ENCODE results near the gene NOS3.

NOS3 gene

GRCh38 chr7:150997075-150997511, 6.3 kb downstream of the NOS3 start:
- TF ChIP-seq, protein P1, sequence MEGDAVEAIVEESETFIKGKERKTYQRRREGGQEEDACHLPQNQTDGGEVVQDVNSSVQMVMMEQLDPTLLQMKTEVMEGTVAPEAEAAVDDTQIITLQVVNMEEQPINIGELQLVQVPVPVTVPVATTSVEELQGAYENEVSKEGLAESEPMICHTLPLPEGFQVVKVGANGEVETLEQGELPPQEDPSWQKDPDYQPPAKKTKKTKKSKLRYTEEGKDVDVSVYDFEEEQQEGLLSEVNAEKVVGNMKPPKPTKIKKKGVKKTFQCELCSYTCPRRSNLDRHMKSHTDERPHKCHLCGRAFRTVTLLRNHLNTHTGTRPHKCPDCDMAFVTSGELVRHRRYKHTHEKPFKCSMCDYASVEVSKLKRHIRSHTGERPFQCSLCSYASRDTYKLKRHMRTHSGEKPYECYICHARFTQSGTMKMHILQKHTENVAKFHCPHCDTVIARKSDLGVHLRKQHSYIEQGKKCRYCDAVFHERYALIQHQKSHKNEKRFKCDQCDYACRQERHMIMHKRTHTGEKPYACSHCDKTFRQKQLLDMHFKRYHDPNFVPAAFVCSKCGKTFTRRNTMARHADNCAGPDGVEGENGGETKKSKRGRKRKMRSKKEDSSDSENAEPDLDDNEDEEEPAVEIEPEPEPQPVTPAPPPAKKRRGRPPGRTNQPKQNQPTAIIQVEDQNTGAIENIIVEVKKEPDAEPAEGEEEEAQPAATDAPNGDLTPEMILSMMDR (IDR thresholded peaks at IDR 0.05) = no peak
- H3K9me3 ChIP-seq (ENCODE audit: control insufficient read depth, low read length) = no peaks in the 10 kb centered on the region
- H3K79me2 ChIP-seq = no peaks in the 10 kb centered on the region
- no peak overlapping the region for H3K4me2 ChIP-seq (ENCODE audit: low read length)
- no peaks in the 10 kb centered on the region for H3K4me1 ChIP-seq
- no peak overlapping the region for H3K4me3 ChIP-seq (ENCODE audit: low read depth, low read length)
- H3K9ac ChIP-seq = no peak overlapping the region
- H2AFZ ChIP-seq = no peak overlapping the region
- no peaks in the 10 kb centered on the region for H3K36me3 ChIP-seq (ENCODE audit: control insufficient read depth, insufficient read depth, low read length)
- no peaks in the 10 kb centered on the region for H3K27me3 ChIP-seq (ENCODE audit: control insufficient read depth, insufficient read depth, low read length)
- no peak overlapping the region for H3K27ac ChIP-seq

GRCh38 chr7:150997817-150998216, 7.0 kb downstream of the NOS3 start:
- Histone ChIP-seq H3K4me2 (ENCODE audit: low read length) (no peak overlapping the region), H3K27ac (no peak overlapping the region), H3K4me3 (ENCODE audit: low read depth, low read length) (no peak overlapping the region), H3K4me1 (no peaks in the 10 kb centered on the region), H3K9me3 (ENCODE audit: control insufficient read depth, low read length) (no peaks in the 10 kb centered on the region), H3K9ac (no peak overlapping the region), H3K36me3 (ENCODE audit: control insufficient read depth, insufficient read depth, low read length) (no peaks in the 10 kb centered on the region), H2AFZ (no peak overlapping the region), H3K79me2 (no peaks in the 10 kb centered on the region), H3K27me3 (ENCODE audit: control insufficient read depth, insufficient read depth, low read length) (no peaks in the 10 kb centered on the region)
- TF ChIP-seq, protein P1 (IDR thresholded peaks at IDR 0.05) = no peak

GRCh38 chr7:150998341-150998740, 7.5 kb downstream of the NOS3 start:
- H2AFZ ChIP-seq = no peak overlapping the region
- no peaks in the 10 kb centered on the region for H3K79me2 ChIP-seq
- no peaks in the 10 kb centered on the region for H3K4me1 ChIP-seq
- no peak overlapping the region for H3K27ac ChIP-seq
- no peaks in the 10 kb centered on the region for H3K27me3 ChIP-seq (ENCODE audit: control insufficient read depth, insufficient read depth, low read length)
- no peak overlapping the region for H3K9ac ChIP-seq
- H3K36me3 ChIP-seq (ENCODE audit: control insufficient read depth, insufficient read depth, low read length) = no peaks in the 10 kb centered on the region
- no peak overlapping the region for H3K4me3 ChIP-seq (ENCODE audit: low read depth, low read length)
- no peak overlapping the region for H3K4me2 ChIP-seq (ENCODE audit: low read length)
- TF ChIP-seq, protein P1 (IDR thresholded peaks at IDR 0.05) = no peak
- H3K9me3 ChIP-seq (ENCODE audit: control insufficient read depth, low read length) = no peaks in the 10 kb centered on the region

GRCh38 chr7:150999001-150999400, 8.2 kb downstream of the NOS3 start:
- no peak overlapping the region for H3K9ac ChIP-seq
- no peaks in the 10 kb centered on the region for H3K79me2 ChIP-seq
- H3K4me1 ChIP-seq = no peaks in the 10 kb centered on the region
- no peak overlapping the region for H2AFZ ChIP-seq
- no peaks in the 10 kb centered on the region for H3K27me3 ChIP-seq (ENCODE audit: control insufficient read depth, insufficient read depth, low read length)
- H3K36me3 ChIP-seq (ENCODE audit: control insufficient read depth, insufficient read depth, low read length) = no peaks in the 10 kb centered on the region
- H3K4me3 ChIP-seq (ENCODE audit: low read depth, low read length) = no peak overlapping the region
- no peak overlapping the region for H3K27ac ChIP-seq
- H3K4me2 ChIP-seq (ENCODE audit: low read length) = no peak overlapping the region
- no peaks in the 10 kb centered on the region for H3K9me3 ChIP-seq (ENCODE audit: control insufficient read depth, low read length)
- TF ChIP-seq, protein P1 (IDR thresholded peaks at IDR 0.05) = no peak

DNA sequence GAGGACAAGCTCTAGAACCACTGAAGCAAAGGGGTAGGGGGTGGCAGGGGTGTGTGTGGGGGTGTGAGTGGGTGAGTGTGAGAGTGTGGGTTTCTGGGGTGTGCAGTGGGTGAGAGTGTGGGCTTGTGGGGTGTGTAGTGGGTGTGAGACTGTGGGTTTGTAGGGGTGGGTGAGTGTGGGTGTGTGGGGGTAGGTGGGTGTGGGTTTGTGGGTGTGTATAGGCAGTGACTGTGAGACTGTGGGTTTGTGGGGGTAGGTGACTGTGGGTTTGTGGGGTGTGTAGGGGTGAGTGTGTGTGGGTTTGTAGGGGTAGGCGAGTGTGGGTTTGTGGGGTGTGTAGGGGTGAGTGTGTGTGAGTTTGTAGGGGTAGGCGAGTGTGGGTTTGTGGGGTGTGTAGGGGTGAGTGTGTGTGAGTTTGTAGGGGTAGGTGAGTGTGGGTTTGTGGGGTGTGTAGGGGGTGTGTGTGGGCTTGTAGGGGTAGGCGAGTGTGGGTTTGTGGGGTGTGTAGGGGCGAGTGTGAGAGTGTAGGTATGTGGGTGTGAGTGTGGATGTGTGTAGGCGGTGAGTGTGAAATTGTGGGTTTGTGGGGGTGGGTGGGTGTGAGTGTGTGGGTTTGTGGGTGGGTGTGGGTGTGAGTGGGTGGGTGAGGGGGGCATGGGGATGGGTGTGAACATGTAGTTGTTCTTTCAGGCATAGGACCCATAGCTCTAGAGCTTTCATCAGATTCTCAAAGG, 8.8 kb downstream of the NOS3 start:
- Histone ChIP-seq H3K4me1 (no peaks in the 10 kb centered on the region), H3K4me2 (ENCODE audit: low read length) (no peak overlapping the region), H3K27ac (no peak overlapping the region), H3K9ac (no peak overlapping the region), H3K36me3 (ENCODE audit: control insufficient read depth, insufficient read depth, low read length) (no peaks in the 10 kb centered on the region), H3K4me3 (ENCODE audit: low read depth, low read length) (no peak overlapping the region), H2AFZ (no peak overlapping the region), H3K9me3 (ENCODE audit: control insufficient read depth, low read length) (no peaks in the 10 kb centered on the region), H3K27me3 (ENCODE audit: control insufficient read depth, insufficient read depth, low read length) (no peaks in the 10 kb centered on the region), H3K79me2 (no peaks in the 10 kb centered on the region)
- TF ChIP-seq, protein P1 (IDR thresholded peaks at IDR 0.05) = no peak
